ENCODE results near the gene MATCAP1. TPM values are rescaled to one million over a fixed set of nuclear protein-coding genes. Genes with fewer than 3 reads are reported as not detected.

Gene MATCAP1
- total RNA-seq, 2 donors from 2014 or later, result 24.0 to 43.0 TPM

- no peak for DNase-seq
- Histone ChIP-seq H3K9ac (ENCODE audit: low read depth in 2 of 2, low read length in 2 of 2) (no peak overlapping the region), H3K9me3 (no peaks in the 10 kb centered on the region), H3K4me3 (no peak overlapping the region), H3K4me1 (peaks cover 13% of the 10 kb centered on the region), H3K27me3 (no peaks in the 10 kb centered on the region), H3K27ac (no peak overlapping the region), H3K36me3 (peaks cover 22% of the 10 kb centered on the region)
- intact Hi-C loops (cut with DNase I), result loop anchor here (5.0 kb wide), 1 partner anchor 85 kb away; no protein-coding TSS in a partner anchor
- TF ChIP-seq CTCF (IDR thresholded peaks at IDR 0.05), result no peak
These were observed 13.1 kb upstream of the MATCAP1 start for GRCh38 chr16:67196881-67197280.

- no peak for DNase-seq
- Histone ChIP-seq H3K27me3 (no peaks in the 10 kb centered on the region), H3K4me3 (no peak overlapping the region), H3K36me3 (peaks cover 22% of the 10 kb centered on the region), H3K9me3 (no peaks in the 10 kb centered on the region), H3K4me1 (peaks cover 18% of the 10 kb centered on the region), H3K9ac (ENCODE audit: low read depth in 2 of 2, low read length in 2 of 2) (no peak overlapping the region), H3K27ac (no peak overlapping the region)
- no peak for TF ChIP-seq CTCF (IDR thresholded peaks at IDR 0.05)
- intact Hi-C loops (cut with DNase I), result loop anchor here (5.0 kb wide), 1 partner anchor 87 kb away; no protein-coding TSS in a partner anchor
These were observed 11.9 kb upstream of the MATCAP1 start for GRCh38 chr16:67195676-67196075.

GRCh38 chr16:67194260-67194659 lies 10.5 kb upstream of the MATCAP1 start:
- peak overlapping the region; percentile 37 to 99 for H3K9ac ChIP-seq (ENCODE audit: low read depth in 2 of 2, low read length in 2 of 2)
- DNase-seq, result no peak

GRCh38 chr16:67193536-67193935 lies 9.8 kb upstream of the MATCAP1 start:
- peaks cover 18% of the 10 kb centered on the region for H3K4me1 ChIP-seq
- H3K27me3 ChIP-seq, result no peaks in the 10 kb centered on the region
- H3K9ac ChIP-seq (ENCODE audit: low read depth in 2 of 2, low read length in 2 of 2), result peak overlapping the region; percentile 98 to 99
- DNase-seq, result no peak
- H3K4me3 ChIP-seq, result peak overlapping the region; percentile 100
- no peak for TF ChIP-seq CTCF (IDR thresholded peaks at IDR 0.05)
- intact Hi-C loops (cut with DNase I), result no loop called here
- H3K36me3 ChIP-seq, result peaks cover 22% of the 10 kb centered on the region
- no peak overlapping the region for H3K27ac ChIP-seq
- H3K9me3 ChIP-seq, result no peaks in the 10 kb centered on the region

More at GRCh38 chr16:67194260-67194659, 10.5 kb upstream of the MATCAP1 start:
- peaks cover 22% of the 10 kb centered on the region for H3K36me3 ChIP-seq
- TF ChIP-seq CTCF (IDR thresholded peaks at IDR 0.05), result no peak
- H3K4me3 ChIP-seq, result no peak overlapping the region
- intact Hi-C loops (cut with DNase I), result no loop called here
- H3K27me3 ChIP-seq, result no peaks in the 10 kb centered on the region
- H3K27ac ChIP-seq, result no peak overlapping the region
- peaks cover 18% of the 10 kb centered on the region for H3K4me1 ChIP-seq
- no peaks in the 10 kb centered on the region for H3K9me3 ChIP-seq

- peaks cover 22% of the 10 kb centered on the region for H3K36me3 ChIP-seq
These were observed 9.1 kb upstream of the MATCAP1 start for GRCh38 chr16:67192781-67193361.

More at GRCh38 chr16:67192781-67193361, 9.1 kb upstream of the MATCAP1 start:
- Histone ChIP-seq H3K27ac (peak overlapping the region; percentile 60), H3K27me3 (no peaks in the 10 kb centered on the region), H3K9ac (ENCODE audit: low read depth in 2 of 2, low read length in 2 of 2) (peak overlapping the region; percentile 98 to 99), H3K4me3 (peak overlapping the region; percentile 100), H3K4me1 (peaks cover 18% of the 10 kb centered on the region), H3K9me3 (no peaks in the 10 kb centered on the region)
- TF ChIP-seq CTCF (IDR thresholded peaks at IDR 0.05), result no peak
- intact Hi-C loops (cut with DNase I), result no loop called here
- DNase-seq, result no peak
